Endothelial cell of umbilical vein (primary cell): ENCODE results near the gene CACNA1E. TPM values are rescaled to one million over a fixed set of nuclear protein-coding genes. Genes with fewer than 3 reads are reported as not detected.

Experiments used
- BruUV-seq: library from RNA; stranded (reverse); fragments of 400-500 nt; replicated peaks from 2 replicates; lab custom pipeline; 2021; lab: Mats Ljungman, UMichigan
- CTCF ChIA-PET: fragments of 300-600, 350-600 bp; sonication (Branson Sonifier 250); formaldehyde crosslinking; loops from one replicate; lab custom pipeline; 2021; ENCODE audit warnings: antibody characterized with exemption, inconsistent platforms; lab: Charles Lee
- POLR2A ChIA-PET: fragments of 300-600, 350-600 bp; sonication (Branson Sonifier 250); formaldehyde crosslinking; loops from one replicate; lab custom pipeline; 2021; ENCODE audit warnings: antibody characterized with exemption, inconsistent platforms; lab: Charles Lee
- DNase-seq: peaks from one replicate; pipeline ENCODE4 v3.0.0-alpha.2; 2011; ENCODE audit warnings: low read depth, low spot score
- FAIRE-seq: peaks from 2 replicates; lab custom pipeline; 2011; peaks lifted over from hg19 to GRCh38; lab: Jason Lieb, UNC
- H2AFZ ChIP-seq: 2 replicates; pipeline ENCODE4 v1.6.0; 2012; ENCODE audit warnings: low read depth, low read length, control low read depth, inconsistent platforms
- H3K27ac ChIP-seq: 2 replicates; pipeline ENCODE4 v1.5.1; 2011; ENCODE audit warnings: low read depth, mild to moderate bottlenecking, control low read depth, low read length, moderate library complexity; ENCODE audit not compliant: insufficient read depth
- H3K27me3 ChIP-seq, 2 experiments: 2 replicates each; pipeline versions ENCODE4 v1.6.0 to v1.6.1; 2011; ENCODE audit warnings: low read length in 2 of 2, mixed read lengths in 1 of 2; ENCODE audit not compliant: control insufficient read depth in 2 of 2, insufficient read depth in 2 of 2
- H3K36me3 ChIP-seq, 2 experiments: 2 replicates in 1 of 2; 3 replicates in 1 of 2; pipeline ENCODE4 v1.5.1; 2011; ENCODE audit warnings: low read length in 2 of 2, mild to moderate bottlenecking in 1 of 2, moderate library complexity in 1 of 2; ENCODE audit not compliant: control insufficient read depth in 2 of 2, insufficient read depth in 2 of 2; ENCODE audit errors: extremely low read depth in 1 of 2
- H3K4me1 ChIP-seq: 3 replicates; pipeline ENCODE4 v1.5.1; 2011; ENCODE audit warnings: mild to moderate bottlenecking, low read length; ENCODE audit not compliant: control insufficient read depth, insufficient read depth; ENCODE audit errors: extremely low read depth
- H3K4me2 ChIP-seq: 2 replicates; pipeline ENCODE4 v1.6.1; 2011; ENCODE audit warnings: low read length, control low read depth, mixed read lengths; ENCODE audit not compliant: insufficient read depth
- H3K4me3 ChIP-seq, 3 experiments: fragments of 200-600 bp in 1 of 3; sonication (generic), shearing (Covaris generic) in 1 of 3; replicated peaks in 1 of 3; 2 replicates each; pipeline ENCODE4 v1.5.1; 2011 to 2016; ENCODE audit warnings: control low read depth in 3 of 3, low read length in 3 of 3, mild to moderate bottlenecking in 2 of 3, inconsistent platforms in 1 of 3, low read depth in 1 of 3, moderate library complexity in 1 of 3; ENCODE audit not compliant: insufficient read depth in 1 of 3
- H3K79me2 ChIP-seq: 2 replicates; pipeline ENCODE4 v1.6.0; 2012; ENCODE audit warnings: low read length, inconsistent platforms; ENCODE audit not compliant: control insufficient read depth, insufficient read depth
- H3K9ac ChIP-seq: replicated peaks from 2 replicates; pipeline ENCODE3; 2011; ENCODE audit warnings: low read length, control low read depth; ENCODE audit not compliant: insufficient read depth; ENCODE audit errors: extremely low read depth
- H3K9me1 ChIP-seq: replicated peaks from 3 replicates; pipeline ENCODE4 v1.6.0; 2011; ENCODE audit warnings: mild to moderate bottlenecking, low read length; ENCODE audit not compliant: control insufficient read depth, insufficient read depth; ENCODE audit errors: extremely low read depth
- H3K9me3 ChIP-seq: replicated peaks from 2 replicates; pipeline ENCODE4 v1.5.1; 2012; ENCODE audit warnings: low read length, inconsistent platforms; ENCODE audit not compliant: control insufficient read depth, insufficient read depth
- H4K20me1 ChIP-seq: replicated peaks from 2 replicates; pipeline ENCODE3; 2011; ENCODE audit warnings: mild to moderate bottlenecking, low read length; ENCODE audit not compliant: control insufficient read depth, insufficient read depth; ENCODE audit errors: extremely low read depth
- EZH2 ChIP-seq: IDR thresholded peaks from 2 replicates; pipeline ENCODE4 v1.6.1; 2012; ENCODE audit warnings: borderline replicate concordance, low read depth, mild to moderate bottlenecking, moderate library complexity, low read length, inconsistent platforms; ENCODE audit not compliant: severe bottlenecking
- FOS ChIP-seq: IDR thresholded peaks from 2 replicates; pipeline ENCODE4 v1.6.1; 2011; ENCODE audit warnings: mild to moderate bottlenecking, low read length, moderate library complexity, borderline replicate concordance; ENCODE audit not compliant: insufficient read depth
- GATA2 ChIP-seq: IDR thresholded peaks from 2 replicates; pipeline ENCODE4 v1.7.0; 2011; ENCODE audit warnings: low read depth, mild to moderate bottlenecking, moderate library complexity, mixed read lengths, low read length; ENCODE audit not compliant: insufficient read length, insufficient read depth
- JUN ChIP-seq: IDR thresholded peaks from 2 replicates; pipeline ENCODE4 v1.6.1; 2011; ENCODE audit warnings: borderline replicate concordance, low read depth; ENCODE audit not compliant: insufficient read length, insufficient read depth
- MAX ChIP-seq: IDR thresholded peaks from 2 replicates; pipeline ENCODE4 v1.6.1; 2011; ENCODE audit not compliant: insufficient read depth, insufficient read length
- MYC ChIP-seq: IDR thresholded peaks from one replicate; pipeline ENCODE4 v1.6.1; 2011; ENCODE audit warnings: mild to moderate bottlenecking, low read depth, low read length
- POLR2A ChIP-seq: IDR thresholded peaks from 2 replicates; pipeline ENCODE4 v1.6.1; 2012; ENCODE audit warnings: low read depth, mild to moderate bottlenecking, control low read depth, low read length
- POLR2AphosphoS5 ChIP-seq: IDR thresholded peaks from 2 replicates; pipeline ENCODE4 v1.6.1; 2012; ENCODE audit warnings: low read depth, mild to moderate bottlenecking, control low read depth, low read length, moderate library complexity; ENCODE audit not compliant: insufficient read depth
- dilution Hi-C: fragments of 300-500 bp; cut with MboI; formaldehyde crosslinking; loops from one replicate; pipeline ENCODE4 v1.15.0; 2019; ENCODE audit warnings: low sequenced_read_pairs; ENCODE audit not compliant: extremely low pct_ligation_motif_present
- intact Hi-C: fragments of 100-400 bp; cut with micrococcal nuclease; formaldehyde crosslinking; loops from one replicate; pipeline ENCODE4 v1.10.0; 2022
- polyA plus RNA-seq, 4 experiments: library from polyadenylated mRNA; depleted of rRNA in 3 of 4; stranded (reverse) in 3 of 4; unstranded in 1 of 4; fragments of >200 nt; gene quantifications; 2 replicates each; pipeline versions ENCODE4 v1.2.1 to v1.2.3, GENCODE V29; 2011 to 2012; ENCODE audit warnings: missing spikeins in 1 of 4
- total RNA-seq: library from RNA; stranded (reverse); gene quantifications from 2 replicates; pipeline ENCODE4 v1.2.3, GENCODE V29; 2021
- TF ChIP-seq, protein P1 (sequence below), 2 donors: IDR thresholded peaks; 1 replicate in 1 of 2; 2 replicates in 1 of 2; pipeline ENCODE4 v1.5.1; 2011; ENCODE audit warnings: low read length in 2 of 2, mild to moderate bottlenecking in 2 of 2, moderate library complexity in 2 of 2, control low read depth in 1 of 2, inconsistent platforms in 1 of 2, low read depth in 1 of 2; ENCODE audit not compliant: insufficient read depth in 1 of 2; ENCODE audit errors: extremely low read depth in 1 of 2

CACNA1E gene
- total and polyA plus RNA-seq, 2 donors (not counting 3 experiments of a cell fraction or from before 2014, with no cell fraction given), result not detected

DNA sequence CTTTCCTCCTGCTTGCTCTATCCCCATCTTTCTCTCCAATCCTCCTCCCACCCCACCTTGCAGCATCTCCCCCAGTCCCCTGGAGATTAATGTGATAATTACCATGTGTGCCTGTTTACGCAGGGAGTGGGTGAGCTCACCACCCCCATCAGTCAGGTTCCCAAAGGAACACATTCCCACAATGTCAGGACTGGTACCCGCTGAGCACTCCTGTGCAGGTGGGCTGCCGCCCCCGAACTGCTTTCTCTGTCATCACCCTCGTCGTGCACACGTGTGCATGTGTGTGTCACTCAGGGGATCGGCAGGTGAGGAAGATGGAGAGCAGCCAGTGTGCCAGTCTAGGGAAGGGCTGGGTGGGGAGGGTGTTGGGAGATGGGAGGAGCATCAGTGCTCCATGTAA lies 163.4 kb downstream of the CACNA1E start:
- Histone ChIP-seq H3K36me3 (no peaks in the 10 kb centered on the region), H3K79me2 (no peaks in the 10 kb centered on the region), H3K4me2 (no peak overlapping the region), H3K9ac (no peak overlapping the region), H3K4me3 (no peak overlapping the region), H2AFZ (no peak overlapping the region), H3K9me3 (peaks cover 3% of the 10 kb centered on the region), H3K9me1 (no peaks in the 10 kb centered on the region), H4K20me1 (no peaks in the 10 kb centered on the region), H3K4me1 (no peaks in the 10 kb centered on the region), H3K27ac (no peak overlapping the region), H3K27me3 (no peaks in the 10 kb centered on the region)
- TF ChIP-seq POLR2A (no peak), POLR2AphosphoS5 (no peak), GATA2 (no peak), FOS (no peak), MYC (no peak), MAX (no peak), JUN (no peak), EZH2 (no peak)
- TF ChIP-seq, protein P1, sequence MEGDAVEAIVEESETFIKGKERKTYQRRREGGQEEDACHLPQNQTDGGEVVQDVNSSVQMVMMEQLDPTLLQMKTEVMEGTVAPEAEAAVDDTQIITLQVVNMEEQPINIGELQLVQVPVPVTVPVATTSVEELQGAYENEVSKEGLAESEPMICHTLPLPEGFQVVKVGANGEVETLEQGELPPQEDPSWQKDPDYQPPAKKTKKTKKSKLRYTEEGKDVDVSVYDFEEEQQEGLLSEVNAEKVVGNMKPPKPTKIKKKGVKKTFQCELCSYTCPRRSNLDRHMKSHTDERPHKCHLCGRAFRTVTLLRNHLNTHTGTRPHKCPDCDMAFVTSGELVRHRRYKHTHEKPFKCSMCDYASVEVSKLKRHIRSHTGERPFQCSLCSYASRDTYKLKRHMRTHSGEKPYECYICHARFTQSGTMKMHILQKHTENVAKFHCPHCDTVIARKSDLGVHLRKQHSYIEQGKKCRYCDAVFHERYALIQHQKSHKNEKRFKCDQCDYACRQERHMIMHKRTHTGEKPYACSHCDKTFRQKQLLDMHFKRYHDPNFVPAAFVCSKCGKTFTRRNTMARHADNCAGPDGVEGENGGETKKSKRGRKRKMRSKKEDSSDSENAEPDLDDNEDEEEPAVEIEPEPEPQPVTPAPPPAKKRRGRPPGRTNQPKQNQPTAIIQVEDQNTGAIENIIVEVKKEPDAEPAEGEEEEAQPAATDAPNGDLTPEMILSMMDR (IDR thresholded peaks at IDR 0.05; ENCODE audit: extremely low read depth in 1 of 2, insufficient read depth in 1 of 2, low read depth in 1 of 2, low read length in 2 of 2), result no peak
- FAIRE-seq, result no peak
- dilution Hi-C loops (no loop called here), intact Hi-C loops (no loop called here)
- ChIA-PET CTCF (no interaction called here), POLR2A (no interaction called here)
- DNase-seq, result no peak
- BruUV-seq, result no TSS peak
